Astrocyte (in vitro differentiated cells and primary cell): ENCODE results near the gene BMPR1A. TPM values are rescaled to one million over a fixed set of nuclear protein-coding genes. Genes with fewer than 3 reads are reported as not detected.
"Not testable (repeated sequence)": the region's sequence is repeated elsewhere in the genome, so short reads cannot be mapped to it uniquely, and the experiment has no call there.

ENCODE experiments used
- DNase-seq: peaks from one replicate; pipeline ENCODE4 v3.0.0-alpha.2; 2010; ENCODE audit warnings: low read depth
- FAIRE-seq: peaks from 2 replicates; lab custom pipeline; 2011; peaks lifted over from hg19 to GRCh38; lab: Jason Lieb, UNC
- H2AFZ ChIP-seq: 2 replicates; pipeline ENCODE4 v1.6.0; 2012; ENCODE audit warnings: low read depth, low read length, inconsistent platforms
- H3K27ac ChIP-seq: 2 replicates; pipeline ENCODE4 v1.5.1; 2011; ENCODE audit warnings: low read depth, low read length, inconsistent platforms
- H3K27me3 ChIP-seq: 2 replicates; pipeline ENCODE4 v1.6.0; 2011; ENCODE audit warnings: low read length, inconsistent platforms; ENCODE audit not compliant: insufficient read depth
- H3K36me3 ChIP-seq: 2 replicates; pipeline ENCODE4 v1.5.1; 2011; ENCODE audit warnings: low read length, inconsistent platforms; ENCODE audit not compliant: insufficient read depth
- H3K4me1 ChIP-seq: 2 replicates; pipeline ENCODE4 v1.5.1; 2011; ENCODE audit warnings: low read length, inconsistent platforms; ENCODE audit not compliant: insufficient read depth
- H3K4me2 ChIP-seq: 2 replicates; pipeline ENCODE4 v1.6.0; 2012; ENCODE audit warnings: low read length, inconsistent platforms
- H3K4me3 ChIP-seq: 2 replicates; pipeline ENCODE4 v1.5.1; 2011; ENCODE audit warnings: low read depth, mild to moderate bottlenecking, low read length, inconsistent platforms; ENCODE audit not compliant: insufficient read depth
- H3K79me2 ChIP-seq: 2 replicates; pipeline ENCODE4 v1.6.0; 2012; ENCODE audit warnings: mild to moderate bottlenecking, low read length, inconsistent platforms; ENCODE audit not compliant: insufficient read depth
- H3K9ac ChIP-seq: 2 replicates; pipeline ENCODE4 v1.6.0; 2012; ENCODE audit warnings: mild to moderate bottlenecking, low read length, inconsistent platforms
- H3K9me3 ChIP-seq: 2 replicates; pipeline ENCODE4 v1.5.1; 2012; ENCODE audit warnings: low read depth, mild to moderate bottlenecking, low read length, inconsistent platforms; ENCODE audit not compliant: insufficient read depth
- H4K20me1 ChIP-seq: 2 replicates; pipeline ENCODE4 v1.6.0; 2012; ENCODE audit warnings: low read length, inconsistent platforms; ENCODE audit not compliant: insufficient read depth
- H3K27ac Mint-ChIP-seq: one replicate; pipeline ENCODE4 v1.8.0; 2021; ENCODE audit warnings: mild to moderate bottlenecking, mixed read lengths; ENCODE audit not compliant: unreplicated experiment
- H3K27me3 Mint-ChIP-seq: one replicate; pipeline ENCODE4 v1.8.0; 2021; ENCODE audit warnings: low read depth, mixed read lengths; ENCODE audit not compliant: unreplicated experiment
- H3K36me3 Mint-ChIP-seq: one replicate; pipeline ENCODE4 v1.8.0; 2021; ENCODE audit warnings: low read depth, mixed read lengths; ENCODE audit not compliant: unreplicated experiment
- H3K4me1 Mint-ChIP-seq: one replicate; pipeline ENCODE4 v1.8.0; 2021; ENCODE audit warnings: low read depth, mixed read lengths; ENCODE audit not compliant: unreplicated experiment
- H3K4me3 Mint-ChIP-seq: one replicate; pipeline ENCODE4 v1.8.0; 2021; ENCODE audit warnings: mild to moderate bottlenecking, moderate library complexity, mixed read lengths; ENCODE audit not compliant: unreplicated experiment
- H3K9me3 Mint-ChIP-seq: one replicate; pipeline ENCODE4 v1.8.0; 2021; ENCODE audit warnings: mild to moderate bottlenecking, mixed read lengths; ENCODE audit not compliant: unreplicated experiment
- EZH2 ChIP-seq: IDR thresholded peaks from 2 replicates; pipeline ENCODE4 v1.6.1; 2012; ENCODE audit warnings: mild to moderate bottlenecking, low read length, inconsistent platforms; ENCODE audit not compliant: insufficient read depth
- total RNA-seq: library from RNA; stranded (reverse); gene quantifications from 2 replicates; pipeline ENCODE4 v1.2.1, GENCODE V29; 2021
- TF ChIP-seq, protein P1 (sequence below): IDR thresholded peaks from 2 replicates; pipeline ENCODE4 v1.5.1; 2011; ENCODE audit warnings: low read depth, mild to moderate bottlenecking, inconsistent platforms, low read length, moderate library complexity; ENCODE audit not compliant: insufficient read depth

BMPR1A gene
- total RNA-seq, 1 donor from 2014 or later, result 52.2 TPM

DNA sequence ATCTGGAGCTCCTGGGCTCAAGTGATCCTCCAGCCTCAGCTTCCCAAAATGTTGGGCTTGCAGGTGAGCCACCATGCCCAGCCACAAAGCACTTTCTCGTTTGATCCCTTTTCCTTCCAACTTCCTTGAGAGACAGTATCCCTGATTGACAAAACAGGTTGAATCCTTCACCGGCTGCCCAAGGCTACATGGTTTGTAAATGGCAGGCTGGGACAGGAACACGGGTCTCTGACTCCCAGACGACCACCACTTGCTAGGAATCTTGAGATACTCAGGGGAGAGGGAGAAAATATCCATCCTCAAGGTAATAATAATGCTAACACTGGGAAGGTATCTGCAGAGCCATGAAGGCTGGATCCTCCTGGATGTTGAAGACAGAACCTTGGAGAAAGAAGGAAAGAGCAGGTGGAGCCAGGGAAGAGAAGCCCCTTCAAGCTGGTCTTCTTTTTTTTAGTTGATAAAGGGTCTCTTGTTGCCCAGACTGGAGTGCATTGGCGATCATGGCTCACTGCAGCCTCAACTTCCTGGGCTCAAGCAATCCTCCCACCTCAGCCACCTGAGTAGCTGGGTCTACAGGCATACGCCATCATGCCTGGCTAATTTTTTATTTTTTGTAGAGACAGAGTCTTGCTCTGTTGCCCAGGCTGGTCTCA is 181.2 kb downstream of the BMPR1A start:
- H3K9me3 ChIP-seq, result no peaks in the 10 kb centered on the region
- no peaks in the 10 kb centered on the region for H4K20me1 ChIP-seq
- no peak for DNase-seq
- H3K4me3 ChIP-seq, result no peak overlapping the region
- no peak for FAIRE-seq
- H3K36me3 ChIP-seq, result no peaks in the 10 kb centered on the region
- H3K27ac ChIP-seq, result no peak overlapping the region
- Mint-ChIP-seq H3K9me3 (no peaks in the 10 kb centered on the region), H3K4me1 (peaks cover 13% of the 10 kb centered on the region), H3K36me3 (no peaks in the 10 kb centered on the region), H3K27me3 (no peaks in the 10 kb centered on the region), H3K4me3 (no peak overlapping the region), H3K27ac (no peak overlapping the region)
- no peak overlapping the region for H3K4me2 ChIP-seq
- H3K79me2 ChIP-seq, result no peaks in the 10 kb centered on the region
- H2AFZ ChIP-seq, result no peak overlapping the region
- no peak for TF ChIP-seq EZH2
- TF ChIP-seq, protein P1, sequence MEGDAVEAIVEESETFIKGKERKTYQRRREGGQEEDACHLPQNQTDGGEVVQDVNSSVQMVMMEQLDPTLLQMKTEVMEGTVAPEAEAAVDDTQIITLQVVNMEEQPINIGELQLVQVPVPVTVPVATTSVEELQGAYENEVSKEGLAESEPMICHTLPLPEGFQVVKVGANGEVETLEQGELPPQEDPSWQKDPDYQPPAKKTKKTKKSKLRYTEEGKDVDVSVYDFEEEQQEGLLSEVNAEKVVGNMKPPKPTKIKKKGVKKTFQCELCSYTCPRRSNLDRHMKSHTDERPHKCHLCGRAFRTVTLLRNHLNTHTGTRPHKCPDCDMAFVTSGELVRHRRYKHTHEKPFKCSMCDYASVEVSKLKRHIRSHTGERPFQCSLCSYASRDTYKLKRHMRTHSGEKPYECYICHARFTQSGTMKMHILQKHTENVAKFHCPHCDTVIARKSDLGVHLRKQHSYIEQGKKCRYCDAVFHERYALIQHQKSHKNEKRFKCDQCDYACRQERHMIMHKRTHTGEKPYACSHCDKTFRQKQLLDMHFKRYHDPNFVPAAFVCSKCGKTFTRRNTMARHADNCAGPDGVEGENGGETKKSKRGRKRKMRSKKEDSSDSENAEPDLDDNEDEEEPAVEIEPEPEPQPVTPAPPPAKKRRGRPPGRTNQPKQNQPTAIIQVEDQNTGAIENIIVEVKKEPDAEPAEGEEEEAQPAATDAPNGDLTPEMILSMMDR, result no peak
- H3K9ac ChIP-seq, result no peak overlapping the region
- peaks cover 13% of the 10 kb centered on the region for H3K4me1 ChIP-seq
- no peaks in the 10 kb centered on the region for H3K27me3 ChIP-seq

DNA sequence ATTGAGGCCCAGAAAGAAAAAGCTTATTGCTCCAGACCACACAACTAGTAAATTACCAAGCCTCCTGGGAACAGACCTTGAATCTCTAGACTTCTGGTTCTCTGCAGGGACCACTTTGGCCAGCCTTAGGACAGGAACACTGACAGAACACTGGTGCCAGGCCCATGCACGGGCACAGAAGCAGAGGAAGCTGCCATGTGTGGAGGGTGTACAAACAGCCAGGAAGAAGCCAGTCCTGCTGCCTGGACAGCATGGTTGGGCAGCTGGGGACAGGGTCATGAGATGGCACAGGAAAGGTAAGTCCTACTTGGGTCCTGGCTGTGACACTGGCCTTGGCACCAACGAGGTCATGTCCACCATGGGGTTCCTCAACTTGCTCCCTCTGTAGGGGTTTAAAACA is 181.8 kb downstream of the BMPR1A start:
- Histone ChIP-seq H2AFZ (no peak overlapping the region), H3K27me3 (no peaks in the 10 kb centered on the region), H3K27ac (no peak overlapping the region), H3K4me3 (no peak overlapping the region), H3K36me3 (no peaks in the 10 kb centered on the region), H3K9me3 (no peaks in the 10 kb centered on the region), H4K20me1 (no peaks in the 10 kb centered on the region), H3K79me2 (no peaks in the 10 kb centered on the region), H3K4me2 (no peak overlapping the region), H3K4me1 (peaks cover 13% of the 10 kb centered on the region), H3K9ac (no peak overlapping the region)
- Mint-ChIP-seq H3K27me3 (peaks cover under 1% of the 10 kb centered on the region), H3K9me3 (no peaks in the 10 kb centered on the region), H3K36me3 (peaks cover 1% of the 10 kb centered on the region), H3K4me1 (peaks cover 13% of the 10 kb centered on the region), H3K4me3 (no peak overlapping the region), H3K27ac (no peak overlapping the region)
- FAIRE-seq (no peak), DNase-seq (no peak)
- no peak for TF ChIP-seq EZH2
- TF ChIP-seq, protein P1, result no peak

DNA sequence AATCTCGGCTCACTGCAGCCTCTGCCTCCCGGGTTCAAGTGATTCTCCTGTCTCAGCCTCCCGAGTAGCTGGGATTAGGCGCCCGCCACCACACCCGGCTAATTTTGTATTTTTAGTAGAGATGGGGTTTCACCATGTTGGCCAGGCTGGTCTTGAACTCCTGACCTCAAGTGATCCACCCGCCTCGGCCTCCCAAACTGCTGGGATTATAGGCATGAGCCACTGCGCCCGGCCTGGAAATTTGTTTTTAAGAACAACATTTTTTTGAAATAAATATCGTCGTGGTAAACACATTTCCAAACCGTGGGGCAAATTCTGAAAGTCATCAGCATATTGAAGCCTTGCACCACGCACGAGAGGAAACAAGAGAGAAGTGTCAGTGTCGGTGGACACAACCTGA is 183.7 kb downstream of the BMPR1A start:
- not testable (repeated sequence) for H3K27ac ChIP-seq, FAIRE-seq, H3K9me3 Mint-ChIP-seq, H3K4me3 Mint-ChIP-seq, H3K27me3 ChIP-seq, DNase-seq, H3K79me2 ChIP-seq, H2AFZ ChIP-seq, H3K4me2 ChIP-seq, H4K20me1 ChIP-seq, H3K9ac ChIP-seq, H3K9me3 ChIP-seq, H3K27ac Mint-ChIP-seq, H3K36me3 Mint-ChIP-seq, H3K27me3 Mint-ChIP-seq, H3K36me3 ChIP-seq, H3K4me3 ChIP-seq
- peaks cover 13% of the 10 kb centered on the region for H3K4me1 ChIP-seq
- H3K4me1 Mint-ChIP-seq, result peaks cover 15% of the 10 kb centered on the region
